Natural killer cell (primary cell): ENCODE results near the gene TNS3. TPM values are rescaled to one million over a fixed set of nuclear protein-coding genes. Genes with fewer than 3 reads are reported as not detected.

ENCODE experiments used
- ATAC-seq, 3 donors: fragments of 150-1000 bp in 2 of 3; fragments of 200-7000 bp in 1 of 3; cut with Tn5 transposase; 1 replicate in 1 of 3; 2 replicates in 2 of 3; pipeline ENCODE4 v1.10.0; 2021; ENCODE audit warnings: mild to moderate bottlenecking in 2 of 3, moderate library complexity in 2 of 3
- DNase-seq, 2 donors: peaks; one replicate each; pipeline versions ENCODE4 v3.0.0 to v3.0.0-alpha.2; 2013 to 2021; ENCODE audit warnings: mixed read lengths in 1 of 2
- H3K27ac ChIP-seq: one replicate; pipeline ENCODE4 v1.5.1; 2013; ENCODE audit warnings: mild to moderate bottlenecking, low read length
- H3K27me3 ChIP-seq: one replicate; pipeline ENCODE4 v1.6.1; 2013; ENCODE audit warnings: low read length; ENCODE audit not compliant: control insufficient read depth, insufficient read depth
- H3K36me3 ChIP-seq: one replicate; pipeline ENCODE4 v1.6.1; 2013; ENCODE audit warnings: low read length; ENCODE audit not compliant: control insufficient read depth, insufficient read depth
- H3K4me1 ChIP-seq: one replicate; pipeline ENCODE4 v1.6.1; 2013; ENCODE audit warnings: low read length; ENCODE audit not compliant: control insufficient read depth, insufficient read depth
- H3K4me3 ChIP-seq: one replicate; pipeline ENCODE4 v1.5.1; 2013; ENCODE audit warnings: low read length
- H3K9me3 ChIP-seq: one replicate; pipeline ENCODE4 v1.6.1; 2013; ENCODE audit warnings: low read length; ENCODE audit not compliant: control insufficient read depth, insufficient read depth
- H3K27ac Mint-ChIP-seq, 2 donors: one replicate each; pipeline ENCODE4 v1.8.0; 2022; ENCODE audit warnings: mild to moderate bottlenecking in 2 of 2, mixed read lengths in 2 of 2, moderate library complexity in 1 of 2
- H3K27me3 Mint-ChIP-seq, 2 donors: one replicate each; pipeline ENCODE4 v1.8.0; 2022; ENCODE audit warnings: low read depth in 2 of 2, mixed read lengths in 2 of 2
- H3K36me3 Mint-ChIP-seq: one replicate; pipeline ENCODE4 v1.8.0; 2022; ENCODE audit warnings: mixed read lengths
- H3K4me1 Mint-ChIP-seq, 2 donors: one replicate each; pipeline ENCODE4 v1.8.0; 2022; ENCODE audit warnings: mixed read lengths in 2 of 2
- H3K4me3 Mint-ChIP-seq: one replicate; pipeline ENCODE4 v1.8.0; 2022; ENCODE audit warnings: mild to moderate bottlenecking, moderate library complexity, mixed read lengths
- H3K9me3 Mint-ChIP-seq, 2 donors: one replicate each; pipeline ENCODE4 v1.8.0; 2022; ENCODE audit warnings: mixed read lengths in 2 of 2
- CTCF ChIP-seq: fragments of 200-600 bp; IDR thresholded peaks from one replicate; pipeline ENCODE4 v1.8.0; 2022; ENCODE audit warnings: antibody characterized with exemption
- WGBS: methylation state at CpG from one replicate; pipeline ENCODE4 v1.1.7; 2013; ENCODE audit warnings: missing lambda C conversion rate; ENCODE audit not compliant: insufficient coverage; 5-methylcytosine and 5-hydroxymethylcytosine counted together
- intact Hi-C: fragments of 100-400 bp; cut with micrococcal nuclease; formaldehyde crosslinking; loops from one replicate; pipeline ENCODE4 v1.14.2; 2022
- total RNA-seq, 4 donors: library from RNA; stranded (reverse); fragments of 120-200 nt in 1 of 4; gene quantifications; one replicate each; pipeline versions ENCODE4 v1.2.3 to v1.2.4, GENCODE V29; 2013 to 2022

TNS3 gene
- total RNA-seq, 3 donors from 2014 or later (not counting 1 experiment from before 2014, with no cell fraction given) = 1.6 to 3.5 (median 2.9) TPM

GRCh38 chr7:47351233-47352154 lies 230.4 kb downstream of the TNS3 start:
- Mint-ChIP-seq H3K9me3 (no peaks in the 10 kb centered on the region), H3K27me3 (no peaks in the 10 kb centered on the region), H3K4me1 (no peaks in the 10 kb centered on the region), H3K36me3 (no peaks in the 10 kb centered on the region), H3K4me3 (no peak overlapping the region), H3K27ac (no peak overlapping the region)
- no peak for DNase-seq
- ATAC-seq = peak in 1 of 3 donors; percentile 19
- Histone ChIP-seq H3K36me3 (no peaks in the 10 kb centered on the region), H3K4me3 (no peak overlapping the region), H3K4me1 (no peaks in the 10 kb centered on the region), H3K27me3 (no peaks in the 10 kb centered on the region), H3K9me3 (no peaks in the 10 kb centered on the region), H3K27ac (no peak overlapping the region)
- intact Hi-C loops = no loop called here
- 89% methylated on average over 20 of the region's 20 CpGs for WGBS
- no peak for TF ChIP-seq CTCF

GRCh38 chr7:47350425-47350824 lies 231.5 kb downstream of the TNS3 start:
- no peak for DNase-seq
- Mint-ChIP-seq H3K4me1 (no peaks in the 10 kb centered on the region), H3K36me3 (no peaks in the 10 kb centered on the region), H3K27ac (no peak overlapping the region), H3K4me3 (no peak overlapping the region), H3K9me3 (no peaks in the 10 kb centered on the region), H3K27me3 (no peaks in the 10 kb centered on the region)
- H3K27ac ChIP-seq = no peak overlapping the region
- H3K9me3 ChIP-seq = no peaks in the 10 kb centered on the region
- no peak overlapping the region for H3K4me3 ChIP-seq
- ATAC-seq = no peak
- no peaks in the 10 kb centered on the region for H3K27me3 ChIP-seq
- 91% methylated on average over 5 of the region's 5 CpGs for WGBS
- intact Hi-C loops = no loop called here
- no peaks in the 10 kb centered on the region for H3K4me1 ChIP-seq
- TF ChIP-seq CTCF = no peak
- H3K36me3 ChIP-seq = no peaks in the 10 kb centered on the region

GRCh38 chr7:47349401-47349800 lies 232.5 kb downstream of the TNS3 start:
- Mint-ChIP-seq H3K36me3 (no peaks in the 10 kb centered on the region), H3K4me3 (no peak overlapping the region), H3K27me3 (no peaks in the 10 kb centered on the region), H3K4me1 (no peaks in the 10 kb centered on the region), H3K27ac (no peak overlapping the region), H3K9me3 (no peaks in the 10 kb centered on the region)
- Histone ChIP-seq H3K27me3 (no peaks in the 10 kb centered on the region), H3K9me3 (no peaks in the 10 kb centered on the region), H3K36me3 (no peaks in the 10 kb centered on the region), H3K27ac (no peak overlapping the region), H3K4me3 (no peak overlapping the region), H3K4me1 (no peaks in the 10 kb centered on the region)
- ATAC-seq (no peak), DNase-seq (no peak)
- no peak for TF ChIP-seq CTCF
- 91% methylated on average over 7 of the region's 7 CpGs for WGBS
- intact Hi-C loops = no loop called here
